GM12878 (cell line): ENCODE measurements around the gene WSCD2.

Source experiments
- ASH2L ChIP-seq: fragments of 300-600, 200-600 bp; sonication (generic); IDR thresholded peaks from 2 replicates; pipeline ENCODE4 v1.6.1; 2017; ENCODE audit warnings: low read depth, mild to moderate bottlenecking, borderline replicate concordance
- CHD2 ChIP-seq: IDR thresholded peaks from 2 replicates; pipeline ENCODE4 v1.6.1; 2011; ENCODE audit warnings: low read depth, low read length, improper control_type of control experiment, borderline replicate concordance
- CTCF ChIP-seq, 3 experiments: IDR thresholded peaks in 2 of 3; conservative IDR thresholded peaks in 1 of 3; 2 replicates each; pipeline ENCODE4 v1.5.1; 2011; ENCODE audit warnings: low read depth in 3 of 3, low read length in 3 of 3, mild to moderate bottlenecking in 3 of 3, control low read depth in 2 of 3, moderate library complexity in 2 of 3, inconsistent platforms in 1 of 3, mixed read lengths in 1 of 3; ENCODE audit not compliant: control insufficient read depth in 2 of 3, insufficient read depth in 1 of 3; ENCODE audit errors: extremely low read depth in 1 of 3
- EZH2 ChIP-seq: IDR thresholded peaks from 2 replicates; pipeline ENCODE4 v1.6.1; 2012; ENCODE audit warnings: low read depth, mild to moderate bottlenecking, control low read depth, inconsistent platforms, low read length, borderline replicate concordance; ENCODE audit not compliant: control insufficient read depth
- JUND ChIP-seq: IDR thresholded peaks from 2 replicates; pipeline ENCODE4 v1.6.1; 2012; ENCODE audit warnings: low read depth, mild to moderate bottlenecking, low read length, improper control_type of control experiment, moderate library complexity
- RB1 ChIP-seq: fragments of 450-650 bp; formaldehyde crosslinking; IDR thresholded peaks from 2 replicates; pipeline ENCODE4 v1.6.1; 2017; ENCODE audit warnings: mild to moderate bottlenecking, borderline replicate concordance
- TCF12 ChIP-seq: IDR thresholded peaks from 2 replicates; pipeline ENCODE4 v1.6.1; 2011; ENCODE audit warnings: low read depth, mild to moderate bottlenecking, low read length
- USF2 ChIP-seq: IDR thresholded peaks from 2 replicates; pipeline ENCODE4 v1.6.1; 2011; ENCODE audit warnings: low read depth, low read length, improper control_type of control experiment, borderline replicate concordance
- YY1 ChIP-seq: IDR thresholded peaks from 2 replicates; pipeline ENCODE4 v1.6.1; 2011; ENCODE audit warnings: low read depth, mild to moderate bottlenecking, low read length
- ZNF274 ChIP-seq: IDR thresholded peaks from one replicate; pipeline ENCODE4 v1.8.0; 2011; ENCODE audit not compliant: insufficient read length, insufficient read depth

GRCh38 chr12:108128221-108129016, 669 bp upstream of the WSCD2 start:
- TF ChIP-seq JUND (no peak), TCF12 (no peak), CTCF (IDR thresholded peaks at IDR 0.05 in 2 of 3, conservative IDR thresholded peaks at IDR 0.05 in 1 of 3; ENCODE audit: control insufficient read depth in 2 of 3, extremely low read depth in 1 of 3, insufficient read depth in 1 of 3, low read depth in 3 of 3, low read length in 3 of 3) (no peak), YY1 (no peak), EZH2 (no peak), ZNF274 (no peak), USF2 (no peak), RB1 (no peak), ASH2L (no peak), CHD2 (no peak)
